Neuronal stem cell (in vitro differentiated cells): Measurements from ENCODE around the gene DTHD1.

Experiments used
- DNase-seq: peaks from one replicate; pipeline ENCODE4 v3.0.0-alpha.2; 2013; ENCODE audit warnings: low spot score
- H2AFZ ChIP-seq: one replicate; pipeline ENCODE4 v1.6.1; 2013; ENCODE audit warnings: mild to moderate bottlenecking, low read length, inconsistent platforms
- H2AK5ac ChIP-seq: 2 replicates; pipeline ENCODE4 v1.6.1; 2013; ENCODE audit warnings: low read depth, mild to moderate bottlenecking, inconsistent platforms, low read length, moderate library complexity, mixed read lengths
- H2BK120ac ChIP-seq: 2 replicates; pipeline ENCODE4 v1.6.1; 2013; ENCODE audit warnings: low read depth, mild to moderate bottlenecking, inconsistent platforms, low read length, moderate library complexity, mixed read lengths
- H2BK12ac ChIP-seq: one replicate; pipeline ENCODE4 v1.6.1; 2013; ENCODE audit warnings: low read length, inconsistent platforms
- H2BK15ac ChIP-seq: 2 replicates; pipeline ENCODE4 v1.6.1; 2013; ENCODE audit warnings: mild to moderate bottlenecking, low read length, inconsistent platforms, mixed read lengths
- H2BK5ac ChIP-seq: one replicate; pipeline ENCODE4 v1.6.1; 2013; ENCODE audit warnings: inconsistent platforms, mild to moderate bottlenecking, low read length, moderate library complexity
- H3K14ac ChIP-seq: one replicate; pipeline ENCODE4 v1.6.1; 2013; ENCODE audit warnings: low read length, inconsistent platforms
- H3K18ac ChIP-seq: 2 replicates; pipeline ENCODE4 v1.6.1; 2013; ENCODE audit warnings: low read length, inconsistent platforms
- H3K23ac ChIP-seq: 2 replicates; pipeline ENCODE4 v1.6.1; 2013; ENCODE audit warnings: low read depth, mild to moderate bottlenecking, mixed read lengths, low read length, inconsistent platforms; ENCODE audit not compliant: poor library complexity
- H3K27ac ChIP-seq: replicated peaks from 3 replicates; pipeline ENCODE4 v1.5.1; 2013; ENCODE audit warnings: low read length, inconsistent platforms
- H3K27me3 ChIP-seq, 3 experiments: 2 replicates each; pipeline ENCODE4 v1.6.1; 2013; ENCODE audit warnings: low read length in 3 of 3, mild to moderate bottlenecking in 2 of 3, inconsistent platforms in 1 of 3, low read depth in 1 of 3, mixed read lengths in 1 of 3, moderate library complexity in 1 of 3; ENCODE audit not compliant: control insufficient read depth in 3 of 3, insufficient read depth in 3 of 3
- H3K36me3 ChIP-seq, 2 donors: replicated peaks in 1 of 2; 2 replicates each; pipeline ENCODE4 v1.6.1; 2013; ENCODE audit warnings: low read length in 2 of 2; ENCODE audit not compliant: control insufficient read depth in 2 of 2, insufficient read depth in 2 of 2
- H3K4ac ChIP-seq: 2 replicates; pipeline ENCODE4 v1.6.1; 2013; ENCODE audit warnings: inconsistent platforms, mild to moderate bottlenecking, low read length, moderate library complexity
- H3K4me1 ChIP-seq, 2 donors: 1 replicate in 1 of 2; 2 replicates in 1 of 2; pipeline ENCODE4 v1.6.1; 2013; ENCODE audit warnings: low read length in 2 of 2, low read depth in 1 of 2; ENCODE audit not compliant: control insufficient read depth in 2 of 2, insufficient read depth in 1 of 2
- H3K4me2 ChIP-seq: one replicate; pipeline ENCODE4 v1.6.1; 2013; ENCODE audit warnings: mild to moderate bottlenecking, low read length, inconsistent platforms; ENCODE audit not compliant: insufficient read depth, poor library complexity, severe bottlenecking
- H3K4me3 ChIP-seq, 2 donors: 2 replicates each; pipeline ENCODE4 v1.5.1; 2013; ENCODE audit warnings: low read length in 2 of 2, mild to moderate bottlenecking in 2 of 2, inconsistent platforms in 1 of 2, moderate library complexity in 1 of 2
- H3K79me1 ChIP-seq: one replicate; pipeline ENCODE4 v1.6.1; 2013; ENCODE audit warnings: low read depth, mild to moderate bottlenecking, inconsistent platforms, low read length, moderate library complexity
- H3K9ac ChIP-seq: one replicate; pipeline ENCODE4 v1.6.1; 2013; ENCODE audit warnings: mild to moderate bottlenecking, low read depth, low read length, inconsistent platforms; ENCODE audit not compliant: poor library complexity
- H3K9me3 ChIP-seq, 2 donors: replicated peaks in 1 of 2; 2 replicates each; pipeline versions ENCODE3 to v1.6.1; 2013; ENCODE audit warnings: low read length in 2 of 2, mild to moderate bottlenecking in 2 of 2, inconsistent platforms in 1 of 2, low read depth in 1 of 2, mixed read lengths in 1 of 2, moderate library complexity in 1 of 2; ENCODE audit not compliant: control insufficient read depth in 2 of 2, insufficient read depth in 1 of 2
- H4K8ac ChIP-seq: one replicate; pipeline ENCODE4 v1.6.1; 2013; ENCODE audit warnings: low read depth, mild to moderate bottlenecking, inconsistent platforms, low read length, moderate library complexity
- H4K91ac ChIP-seq: one replicate; pipeline ENCODE4 v1.6.1; 2013; ENCODE audit warnings: low read length, low read depth, mild to moderate bottlenecking, inconsistent platforms; ENCODE audit not compliant: poor library complexity
- WGBS, 2 donors: extraction: QIAGEN DNeasy Blood & Tissue Kit; methylation state at CpG; one replicate each; pipeline ENCODE4 v1.1.7; 2013; ENCODE audit warnings: missing lambda C conversion rate in 2 of 2, mixed read lengths in 1 of 2; ENCODE audit not compliant: insufficient read length in 2 of 2, insufficient replicate concordance in 1 of 2; ENCODE audit errors: extremely low coverage in 2 of 2; 5-methylcytosine and 5-hydroxymethylcytosine counted together

DTHD1 gene

DNA sequence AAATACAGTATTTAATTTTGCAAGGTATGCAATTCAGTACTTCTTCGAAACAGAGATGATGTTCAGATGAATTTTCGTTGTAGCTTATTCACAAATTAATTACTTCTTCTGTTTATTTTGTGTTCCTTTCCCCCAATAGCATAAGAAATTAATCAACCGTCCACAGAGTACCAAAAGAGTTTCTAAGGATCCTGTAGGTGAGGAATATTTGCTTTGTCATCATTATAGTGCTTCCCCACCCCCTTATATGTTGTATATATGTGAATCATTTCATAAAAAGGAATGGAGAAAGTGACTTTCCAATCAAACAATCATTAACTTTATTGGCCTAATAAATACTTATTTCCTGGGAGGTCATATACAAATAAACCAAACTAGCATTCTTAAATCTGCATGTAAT, 57.6 kb downstream of the DTHD1 start:
- H3K36me3 ChIP-seq, result no peaks in the 10 kb centered on the region
- H2BK120ac ChIP-seq, result no peak overlapping the region
- no peak overlapping the region for H2AK5ac ChIP-seq
- no peak overlapping the region for H3K4me2 ChIP-seq
- no peak overlapping the region for H3K27ac ChIP-seq
- H3K4me1 ChIP-seq, result peaks cover 0 to 5% of the 10 kb centered on the region in 2 donors
- H3K9ac ChIP-seq, result no peak overlapping the region
- no peak for DNase-seq
- no peak overlapping the region for H2BK5ac ChIP-seq
- no peak overlapping the region for H3K14ac ChIP-seq
- no peaks in the 10 kb centered on the region for H3K79me1 ChIP-seq
- no peak overlapping the region for H3K18ac ChIP-seq
- no peak overlapping the region for H2BK12ac ChIP-seq
- no peak overlapping the region for H2BK15ac ChIP-seq
- H3K27me3 ChIP-seq, result no peaks in the 10 kb centered on the region
- H4K91ac ChIP-seq, result no peak overlapping the region
- H3K4me3 ChIP-seq, result no peak overlapping the region
- whole genome bisulfite sequencing, 2 donors, result no CpG with 5 or more reads among the region's 3 CpGs
- no peak overlapping the region for H3K23ac ChIP-seq
- no peak overlapping the region for H4K8ac ChIP-seq
- no peaks in the 10 kb centered on the region for H3K9me3 ChIP-seq
- H3K4ac ChIP-seq, result no peak overlapping the region
- no peak overlapping the region for H2AFZ ChIP-seq

DNA sequence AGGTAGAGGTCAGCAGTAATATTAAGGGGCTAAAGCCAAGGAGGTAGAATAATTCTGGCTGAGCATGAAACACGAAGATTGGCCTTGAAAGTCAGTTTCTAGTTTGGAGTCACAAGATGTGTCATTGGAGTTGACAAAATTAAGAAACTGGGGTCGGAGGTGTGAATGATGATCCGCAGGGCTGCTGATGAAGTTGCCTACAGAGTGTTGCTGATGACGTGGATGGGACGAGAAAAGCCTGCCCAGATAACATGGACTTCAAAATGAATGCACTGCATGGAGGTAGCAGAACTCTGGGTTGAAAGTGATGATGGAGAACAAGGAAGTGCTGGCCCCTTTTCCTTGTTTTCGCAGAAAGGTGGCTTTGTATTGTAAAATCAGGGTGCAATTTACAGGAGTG, 60.5 kb downstream of the DTHD1 start:
- no peaks in the 10 kb centered on the region for H3K9me3 ChIP-seq
- H3K9ac ChIP-seq, result no peak overlapping the region
- H3K23ac ChIP-seq, result no peak overlapping the region
- H2BK15ac ChIP-seq, result no peak overlapping the region
- peaks cover 0 to under 1% of the 10 kb centered on the region in 2 donors for H3K4me1 ChIP-seq
- no peak overlapping the region for H3K4me2 ChIP-seq
- no peak overlapping the region for H2BK12ac ChIP-seq
- H3K27me3 ChIP-seq, result no peaks in the 10 kb centered on the region
- H3K27ac ChIP-seq, result no peak overlapping the region
- H3K36me3 ChIP-seq, result no peaks in the 10 kb centered on the region
- H3K4ac ChIP-seq, result no peak overlapping the region
- H3K4me3 ChIP-seq, result no peak overlapping the region
- no peak overlapping the region for H2BK5ac ChIP-seq
- no peak overlapping the region for H4K91ac ChIP-seq
- WGBS, 2 donors, result no CpG with 5 or more reads among the region's 6 CpGs
- no peaks in the 10 kb centered on the region for H3K79me1 ChIP-seq
- no peak overlapping the region for H2AK5ac ChIP-seq
- no peak for DNase-seq
- no peak overlapping the region for H2AFZ ChIP-seq
- H2BK120ac ChIP-seq, result no peak overlapping the region
- no peak overlapping the region for H3K18ac ChIP-seq
- no peak overlapping the region for H4K8ac ChIP-seq
- H3K14ac ChIP-seq, result no peak overlapping the region

DNA sequence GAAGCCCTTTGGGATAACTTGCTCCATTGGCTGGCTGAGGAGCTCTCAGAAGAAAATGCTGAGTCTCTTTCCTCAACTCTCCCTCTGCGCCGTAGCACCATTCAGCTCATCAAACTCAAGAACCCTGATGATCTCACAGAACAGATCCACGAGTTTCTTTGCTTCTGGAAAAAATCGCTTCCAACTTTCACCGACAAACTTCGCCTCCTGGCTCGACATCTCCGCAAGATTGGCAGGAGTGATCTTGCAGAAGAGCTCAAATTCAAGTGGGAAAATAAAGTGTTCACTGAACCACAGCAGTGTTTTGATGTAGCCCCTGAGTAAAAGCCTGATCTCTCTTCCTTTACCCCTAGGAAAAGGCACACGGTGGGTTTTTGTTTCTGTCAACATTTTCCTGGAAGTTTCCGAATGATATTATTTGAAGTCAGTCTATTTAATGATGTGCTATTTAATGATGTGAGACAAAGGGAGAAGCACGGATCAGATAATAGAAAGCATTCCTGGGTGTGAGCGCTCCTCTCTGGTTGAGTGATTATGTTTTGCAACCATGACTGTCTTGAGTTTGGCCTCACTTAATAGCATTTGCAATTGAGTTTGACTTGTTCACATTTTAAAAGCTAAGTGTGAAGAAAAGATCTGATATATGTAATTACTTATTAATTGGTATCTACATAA, 62.2 kb downstream of the DTHD1 start:
- no peaks in the 10 kb centered on the region for H3K79me1 ChIP-seq
- H3K27ac ChIP-seq, result no peak overlapping the region
- H2BK15ac ChIP-seq, result no peak overlapping the region
- no peak overlapping the region for H3K14ac ChIP-seq
- no peak overlapping the region for H3K18ac ChIP-seq
- no peak overlapping the region for H3K4ac ChIP-seq
- H2BK12ac ChIP-seq, result no peak overlapping the region
- no peak overlapping the region for H4K8ac ChIP-seq
- H2BK120ac ChIP-seq, result no peak overlapping the region
- DNase-seq, result no peak
- no peak overlapping the region for H2BK5ac ChIP-seq
- H3K9ac ChIP-seq, result no peak overlapping the region
- no peak overlapping the region for H3K23ac ChIP-seq
- no peak overlapping the region for H4K91ac ChIP-seq
- peak overlapping the region in 1 of 2 donors; percentile 29 for H3K4me3 ChIP-seq
- no peak overlapping the region for H3K4me2 ChIP-seq
- H3K4me1 ChIP-seq, result no peaks in the 10 kb centered on the region
- H2AK5ac ChIP-seq, result no peak overlapping the region
- H3K27me3 ChIP-seq, result no peaks in the 10 kb centered on the region
- no peaks in the 10 kb centered on the region for H3K36me3 ChIP-seq
- WGBS, 2 donors, result no CpG with 5 or more reads among the region's 12 CpGs
- no peaks in the 10 kb centered on the region for H3K9me3 ChIP-seq
- H2AFZ ChIP-seq, result peak overlapping the region; percentile 1

DNA sequence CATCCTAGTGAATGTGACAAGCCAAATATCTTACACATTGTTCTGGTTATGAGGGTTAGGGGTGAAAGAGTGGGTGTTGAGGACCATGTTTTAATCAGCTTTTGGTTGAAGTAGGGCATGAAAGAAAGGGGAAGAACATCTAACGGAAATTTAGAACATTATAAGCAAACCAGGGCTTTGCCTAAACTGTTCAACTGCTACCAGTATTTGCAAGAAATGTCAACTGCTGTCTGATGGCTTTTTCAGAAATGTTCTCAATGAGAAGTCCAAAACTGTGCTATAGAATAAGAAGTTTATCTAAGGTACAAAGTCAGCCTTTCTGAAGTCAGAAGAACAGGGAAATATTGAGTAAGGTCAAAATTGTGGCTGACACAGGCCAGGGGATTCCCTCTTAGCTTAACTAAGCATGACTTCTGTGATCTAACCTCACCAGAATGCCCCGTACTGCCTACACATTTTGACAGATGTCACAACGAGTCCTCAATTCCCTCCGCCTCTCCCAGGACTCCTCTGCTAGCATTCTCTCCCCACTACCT, 67.1 kb downstream of the DTHD1 start:
- WGBS, 2 donors, result no CpG with 5 or more reads among the region's 4 CpGs
- no peaks in the 10 kb centered on the region for H3K9me3 ChIP-seq

More for the DNA sequence above, 67.1 kb downstream of the DTHD1 start:
- H2BK5ac ChIP-seq, result no peak overlapping the region
- H3K36me3 ChIP-seq, result no peaks in the 10 kb centered on the region
- no peak overlapping the region for H3K14ac ChIP-seq
- H4K91ac ChIP-seq, result no peak overlapping the region
- H2BK12ac ChIP-seq, result no peak overlapping the region
- no peak overlapping the region for H2AK5ac ChIP-seq
- no peak overlapping the region for H3K4me2 ChIP-seq
- H2BK15ac ChIP-seq, result no peak overlapping the region
- H3K79me1 ChIP-seq, result no peaks in the 10 kb centered on the region
- no peak for DNase-seq
- no peak overlapping the region for H3K23ac ChIP-seq
- no peak overlapping the region for H3K27ac ChIP-seq
- no peak overlapping the region for H2BK120ac ChIP-seq
- no peak overlapping the region for H3K4ac ChIP-seq
- H4K8ac ChIP-seq, result no peak overlapping the region
- H3K4me1 ChIP-seq, result peaks cover 0 to 8% of the 10 kb centered on the region in 2 donors
- H3K9ac ChIP-seq, result no peak overlapping the region
- H3K4me3 ChIP-seq, result no peak overlapping the region
- H3K27me3 ChIP-seq, result no peaks in the 10 kb centered on the region
- no peak overlapping the region for H3K18ac ChIP-seq
- H2AFZ ChIP-seq, result peak overlapping the region; percentile 1
